Tongue (tissue), 2 donors: ENCODE data around the gene CTBP1. TPM values are rescaled to one million over a fixed set of nuclear protein-coding genes. Genes with fewer than 3 reads are reported as not detected.

Experiments
- DNase-seq: peaks from one replicate; pipeline ENCODE4 v3.0.0-alpha.2; 2015
- total RNA-seq: library from RNA; depleted of rRNA; stranded (reverse); fragments of >200 nt; gene quantifications from one replicate; pipeline ENCODE4 v1.2.3, GENCODE V29; 2014

The CTBP1 gene
- total RNA-seq, 1 donor from 2014 or later = 193 TPM

- no peak for DNase-seq
Measured at GRCh38 chr4:1195109-1195671, 53.7 kb downstream of the CTBP1 start.

- peak; percentile 78 for DNase-seq
Measured at GRCh38 chr4:1194010-1194900, 54.7 kb downstream of the CTBP1 start.

- DNase-seq = no peak
Measured at GRCh38 chr4:1193206-1194009, 55.5 kb downstream of the CTBP1 start.

GRCh38 chr4:1192493-1193205, 56.3 kb downstream of the CTBP1 start:
- no peak for DNase-seq

GRCh38 chr4:1192091-1192492, 56.8 kb downstream of the CTBP1 start:
- DNase-seq = peak; percentile 96

GRCh38 chr4:1191621-1192020, 57.3 kb downstream of the CTBP1 start:
- DNase-seq = no peak

DNA sequence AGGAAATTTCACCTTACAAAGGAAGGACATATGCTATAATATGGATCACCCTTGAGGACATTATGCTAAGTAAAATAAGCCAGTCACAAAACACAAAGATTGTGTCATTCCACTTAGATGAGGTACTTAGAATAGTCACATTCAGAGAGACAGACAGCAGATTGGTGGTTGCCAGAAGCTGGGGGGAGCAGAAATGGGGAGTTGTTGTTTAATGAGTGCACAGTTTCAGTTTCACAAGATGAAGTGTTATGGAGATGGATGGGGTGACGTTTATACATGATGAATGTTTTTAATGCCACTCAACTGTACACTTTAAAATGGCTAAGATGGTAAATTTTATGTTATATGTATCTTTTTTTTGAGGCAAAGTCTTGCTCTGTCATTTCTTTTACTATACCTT, 61.7 kb downstream of the CTBP1 start:
- DNase-seq = no peak

DNA sequence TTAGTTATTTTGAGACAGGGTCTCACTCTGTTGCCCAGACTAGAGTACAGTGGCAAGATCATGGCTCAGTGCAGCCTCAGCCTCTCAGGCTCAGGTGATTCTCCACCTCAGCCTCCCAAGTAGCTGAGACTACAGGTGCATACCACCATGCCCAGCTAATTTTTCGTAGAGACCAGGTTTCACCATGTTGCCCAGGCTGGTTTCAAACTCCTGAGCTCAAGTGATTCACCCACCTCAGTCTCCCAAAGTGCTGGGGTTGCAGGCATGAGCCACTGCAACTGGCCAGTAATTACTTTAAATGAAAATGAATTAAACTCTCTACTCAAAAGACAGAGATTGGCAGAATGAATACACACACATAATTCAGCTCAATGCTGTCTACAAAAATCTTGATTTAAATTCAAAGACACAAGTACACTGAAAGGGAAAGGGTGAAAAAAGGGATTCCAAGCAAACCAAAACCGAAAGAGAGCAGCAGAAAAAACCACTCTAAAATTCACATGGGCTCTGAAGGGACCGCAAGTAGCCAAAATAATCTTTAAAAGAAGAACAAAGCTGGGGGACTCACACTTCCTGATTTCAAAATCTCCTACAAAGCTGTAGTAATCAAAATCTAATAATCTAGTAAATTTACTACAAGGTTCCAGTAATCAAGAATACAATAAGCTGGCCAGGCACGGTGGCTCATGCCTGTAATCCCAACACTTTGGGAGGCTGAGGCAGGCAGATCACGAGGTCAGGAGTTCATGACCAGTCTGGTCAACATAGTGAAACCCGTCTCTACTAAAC, 64.8 kb downstream of the CTBP1 start:
- DNase-seq = no peak

DNA sequence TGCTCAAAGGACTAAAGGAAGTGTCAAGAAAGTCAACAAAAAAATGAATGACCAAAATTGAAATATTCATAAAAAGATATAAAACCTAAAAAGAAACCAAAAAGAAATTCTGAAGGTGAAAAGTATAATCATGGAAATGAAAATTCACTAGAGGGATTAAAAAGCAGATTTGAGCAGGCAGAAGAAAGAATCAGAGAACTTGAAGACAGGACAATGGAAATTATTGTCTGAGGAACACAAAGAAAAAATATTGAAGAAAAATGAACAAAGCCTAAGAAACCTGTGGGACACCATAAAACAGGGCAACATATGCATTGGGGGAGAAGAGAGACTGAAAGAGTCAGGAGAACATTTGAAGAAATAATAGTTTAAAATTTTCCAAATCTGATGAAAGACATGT, 66.6 kb downstream of the CTBP1 start:
- DNase-seq = no peak

GRCh38 chr4:1180663-1181062, 68.3 kb downstream of the CTBP1 start:
- DNase-seq = no peak

DNA sequence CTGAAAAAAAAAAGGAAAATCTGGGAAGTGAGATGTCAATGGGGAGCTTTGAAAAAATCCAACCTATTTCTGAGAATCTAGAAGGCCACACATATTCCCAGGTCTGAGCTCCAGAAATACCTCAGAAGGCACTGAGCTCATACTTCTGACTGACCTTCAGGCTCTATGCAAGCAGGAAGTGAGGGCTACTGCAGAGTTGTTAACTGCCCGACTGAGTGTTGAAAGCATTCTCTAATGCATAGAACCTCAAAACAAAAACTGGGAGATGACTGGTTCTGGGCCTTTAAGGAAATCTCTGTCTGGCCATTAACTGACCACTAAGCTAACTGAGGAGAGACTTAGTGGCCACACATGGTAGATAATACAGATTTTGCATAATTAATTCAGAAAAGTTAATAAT, 69.0 kb downstream of the CTBP1 start:
- DNase-seq = no peak

DNA sequence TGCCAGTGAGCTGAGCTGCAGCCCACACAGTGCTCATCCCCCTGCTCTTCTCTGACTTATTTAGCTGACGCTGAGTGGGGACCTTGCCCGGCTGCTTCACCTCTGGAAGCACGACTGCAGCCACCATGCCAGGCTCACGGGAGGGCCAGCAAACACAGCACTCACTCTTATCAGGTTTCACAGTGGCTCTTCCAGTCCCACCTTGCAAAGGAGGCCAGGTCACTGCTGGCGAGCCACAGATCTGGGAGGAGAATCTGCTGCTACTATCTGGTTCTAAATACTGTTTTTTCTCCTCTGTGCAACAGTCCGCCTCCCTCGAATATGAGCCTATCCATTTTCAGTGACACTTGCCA, 69.9 kb downstream of the CTBP1 start:
- DNase-seq = no peak

GRCh38 chr4:1178300-1179088, 70.4 kb downstream of the CTBP1 start:
- DNase-seq = peak; percentile 37

DNA sequence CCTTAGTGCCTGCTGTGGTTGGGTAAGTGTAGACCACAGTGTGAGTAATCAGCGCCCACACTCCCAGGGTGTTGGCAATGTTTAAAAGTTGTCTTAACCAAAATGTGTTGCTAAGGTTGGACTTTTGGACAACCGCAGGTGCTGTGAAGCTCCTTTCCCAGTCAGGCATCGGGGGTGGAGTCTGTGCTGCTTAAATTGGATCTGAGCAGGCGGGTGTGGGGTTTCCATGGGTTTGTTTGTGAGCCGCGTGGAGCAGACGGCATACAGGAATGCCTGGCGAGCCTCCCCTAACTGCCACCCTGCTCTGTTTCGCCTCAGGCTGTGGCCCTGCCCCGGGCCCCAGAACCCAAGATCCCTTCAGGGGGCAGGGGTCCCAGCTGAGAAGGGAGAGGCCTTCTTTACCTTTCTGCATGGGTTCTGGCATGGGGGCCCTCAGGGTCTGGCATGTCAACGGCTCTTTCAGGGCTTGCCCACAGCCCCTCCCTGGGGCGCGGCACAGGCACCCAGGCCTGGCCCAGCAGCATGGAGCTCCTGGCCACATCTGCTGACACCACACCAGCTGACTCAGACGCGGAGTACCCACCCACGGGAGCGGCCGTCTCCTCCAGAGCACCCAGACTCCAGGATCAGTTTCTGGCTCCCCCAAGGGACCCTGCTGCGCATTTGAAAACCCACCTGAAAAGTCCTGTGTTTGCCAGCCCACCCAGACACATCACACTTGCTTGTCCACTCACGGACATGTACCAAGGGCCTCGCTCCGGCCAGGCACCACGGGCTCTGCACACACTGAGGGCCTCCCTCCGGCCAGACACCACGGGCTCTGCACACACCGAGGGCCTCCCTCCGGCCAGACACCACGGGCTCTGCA, 71.4 kb downstream of the CTBP1 start:
- DNase-seq = peak; percentile 73

DNA sequence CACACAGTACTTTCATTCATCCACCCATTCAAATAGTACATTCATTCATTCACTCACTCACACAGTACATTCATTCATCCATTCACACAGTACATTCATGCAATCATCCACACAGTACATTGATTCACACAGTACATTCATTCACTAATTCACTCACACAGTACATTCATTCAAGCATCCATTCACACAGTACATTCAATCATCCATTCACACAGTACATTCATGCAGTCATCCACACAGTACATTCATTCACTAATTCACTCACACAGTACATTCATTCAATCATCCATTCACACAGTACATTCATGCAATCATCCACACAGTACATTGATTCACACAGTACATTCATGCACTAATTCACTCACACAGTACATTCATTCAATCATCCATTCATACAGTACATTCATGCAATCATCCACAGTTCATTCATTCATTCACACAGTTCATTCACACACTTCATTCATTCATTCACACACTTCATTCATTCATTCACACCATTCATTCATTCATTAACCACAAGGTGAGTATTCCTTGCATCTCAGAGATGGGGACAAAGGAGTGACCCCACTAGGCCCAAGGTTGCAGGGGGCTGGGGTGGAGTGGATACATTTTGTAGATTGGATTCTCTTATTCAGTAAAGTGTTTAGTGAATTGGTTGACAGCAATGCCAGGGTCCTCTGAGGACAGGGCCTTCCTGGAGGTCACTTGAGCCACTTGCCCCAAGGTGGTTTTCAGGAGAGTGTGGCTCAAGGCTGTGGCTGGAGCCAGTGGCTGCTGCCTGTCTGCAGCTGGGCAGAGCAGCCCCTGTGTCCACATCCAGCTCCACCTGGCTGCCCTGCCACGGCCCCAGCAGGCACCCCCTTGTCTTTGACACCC, 72.3 kb downstream of the CTBP1 start:
- DNase-seq = no peak

GRCh38 chr4:1175635-1176229, 73.2 kb downstream of the CTBP1 start:
- no peak for DNase-seq

GRCh38 chr4:1174941-1175634, 73.8 kb downstream of the CTBP1 start:
- no peak for DNase-seq
